NCI-H748 treated with DMSO at 0.1 percent for 48 hours (cell line): ENCODE results near the gene ABCA1.
"Not testable (repeated sequence)": the region's sequence is repeated elsewhere in the genome, so short reads cannot be mapped to it uniquely, and the experiment has no call there.

Source experiments
- DNase-seq: peaks from one replicate; lab custom pipeline; 2025; lab: John Stamatoyannopoulos, UW

ABCA1 gene

DNA sequence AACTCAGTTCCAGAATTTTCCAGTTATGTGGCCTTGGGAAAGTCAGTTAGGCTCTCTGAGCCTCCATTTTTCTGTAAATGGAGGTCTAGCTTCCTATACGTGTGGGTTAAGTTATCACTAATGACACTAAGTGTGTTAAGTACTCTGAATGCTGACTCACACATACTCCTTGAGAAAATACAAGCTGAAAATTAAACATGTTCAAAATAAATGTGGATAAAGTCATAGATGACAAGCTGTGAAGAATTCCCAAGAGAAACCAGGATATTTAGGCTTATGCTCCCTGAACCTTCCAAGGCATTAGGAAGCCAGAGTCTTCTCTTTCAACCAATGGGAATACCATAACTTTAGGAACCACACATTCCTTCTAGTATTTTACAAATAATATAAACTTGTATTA is 58.1 kb downstream of the ABCA1 start:
- DNase-seq = no peak

DNA sequence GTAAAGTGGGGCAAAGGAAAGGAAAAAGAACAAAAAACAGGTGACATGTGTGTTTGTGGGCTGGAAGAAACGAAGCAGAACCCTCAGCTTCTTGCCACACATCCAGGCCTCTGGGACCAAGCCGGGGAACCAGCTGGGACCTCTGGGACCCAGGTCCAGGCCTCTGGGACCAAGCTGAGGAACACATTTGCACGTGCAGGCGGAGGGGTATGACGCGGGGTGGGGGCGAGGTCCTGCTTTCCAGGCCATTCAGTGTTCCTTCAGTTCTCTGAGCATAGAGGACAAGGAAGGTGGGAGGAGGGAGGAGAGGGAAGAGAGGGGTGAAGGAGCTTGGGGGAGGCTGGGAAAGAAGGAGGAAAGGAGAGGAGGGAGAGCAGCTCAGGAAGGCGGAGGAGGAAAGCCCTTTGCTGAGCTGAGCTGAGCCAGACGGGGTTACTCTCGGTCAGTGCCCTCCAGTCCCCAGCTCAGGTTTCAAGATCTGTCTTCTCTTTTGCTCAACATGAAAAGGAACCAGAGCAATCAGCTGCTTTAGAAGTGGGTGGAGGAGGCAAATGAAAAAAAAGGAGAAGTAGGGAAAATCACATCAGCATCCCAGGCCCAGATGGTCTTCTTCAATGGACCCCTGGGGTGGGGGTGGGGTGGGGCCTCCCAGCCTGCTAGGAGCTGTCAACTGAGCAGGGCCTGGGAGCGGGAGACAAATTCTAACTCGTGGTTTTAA is 59.1 kb downstream of the ABCA1 start:
- no peak for DNase-seq

DNA sequence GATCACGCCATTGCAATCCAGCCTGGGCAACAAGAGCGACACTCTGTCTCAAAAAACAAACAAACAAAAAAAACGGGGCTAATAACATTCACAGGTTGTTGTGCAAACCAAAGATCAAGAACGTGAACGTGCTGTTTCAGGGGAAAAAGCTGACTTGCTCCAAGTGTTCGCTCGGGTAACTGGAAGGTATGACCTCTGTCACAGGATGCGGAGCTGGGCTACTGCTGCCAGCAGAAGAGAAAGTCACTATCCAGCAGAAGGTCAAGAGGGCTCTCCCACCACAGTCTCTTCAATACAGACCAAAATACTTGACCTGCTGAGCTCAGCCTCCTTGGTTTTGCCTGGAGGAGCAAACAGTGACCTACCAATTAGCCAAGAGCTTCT is 59.7 kb downstream of the ABCA1 start:
- DNase-seq = no peak

DNA sequence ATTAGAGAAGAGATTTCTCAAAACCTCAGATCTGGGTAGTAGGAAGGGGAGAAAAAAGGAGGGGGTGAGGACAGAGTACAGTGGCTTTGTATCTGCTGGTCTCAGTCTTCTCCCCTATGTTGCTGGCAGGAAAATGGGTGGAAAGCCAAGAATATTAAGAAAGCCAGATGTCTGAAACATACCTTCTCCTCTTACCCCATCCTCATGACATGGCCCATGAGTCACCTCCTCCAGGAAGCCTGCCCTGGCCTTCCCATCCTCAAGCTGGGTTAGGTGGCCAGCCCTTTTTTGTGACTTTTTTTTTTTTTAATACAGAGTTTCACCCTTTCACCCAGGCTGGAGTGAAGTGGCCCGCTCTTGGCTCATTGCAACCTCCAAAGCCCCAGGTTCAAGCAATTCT is 61.8 kb downstream of the ABCA1 start:
- no peak for DNase-seq

DNA sequence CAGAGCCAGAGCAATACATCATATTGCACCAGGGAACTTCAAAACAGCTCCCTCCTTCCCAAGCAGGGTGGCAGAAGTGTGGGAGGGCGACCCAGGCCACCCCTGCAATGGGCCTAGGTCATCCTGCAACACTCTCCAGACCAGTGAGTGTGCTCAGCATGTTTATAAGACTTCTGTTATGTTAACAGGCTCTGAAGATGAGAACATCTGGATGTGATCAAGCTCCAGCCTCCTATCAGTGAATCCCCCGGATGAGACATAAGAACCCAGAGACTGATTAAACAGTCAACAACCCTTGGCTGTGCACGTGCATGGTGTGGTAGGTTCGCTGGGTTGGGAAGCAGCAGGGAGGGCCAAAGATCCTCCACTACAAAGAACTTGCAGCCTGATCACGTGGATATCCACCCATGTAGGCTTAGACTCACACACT is 63.3 kb downstream of the ABCA1 start:
- no peak for DNase-seq

DNA sequence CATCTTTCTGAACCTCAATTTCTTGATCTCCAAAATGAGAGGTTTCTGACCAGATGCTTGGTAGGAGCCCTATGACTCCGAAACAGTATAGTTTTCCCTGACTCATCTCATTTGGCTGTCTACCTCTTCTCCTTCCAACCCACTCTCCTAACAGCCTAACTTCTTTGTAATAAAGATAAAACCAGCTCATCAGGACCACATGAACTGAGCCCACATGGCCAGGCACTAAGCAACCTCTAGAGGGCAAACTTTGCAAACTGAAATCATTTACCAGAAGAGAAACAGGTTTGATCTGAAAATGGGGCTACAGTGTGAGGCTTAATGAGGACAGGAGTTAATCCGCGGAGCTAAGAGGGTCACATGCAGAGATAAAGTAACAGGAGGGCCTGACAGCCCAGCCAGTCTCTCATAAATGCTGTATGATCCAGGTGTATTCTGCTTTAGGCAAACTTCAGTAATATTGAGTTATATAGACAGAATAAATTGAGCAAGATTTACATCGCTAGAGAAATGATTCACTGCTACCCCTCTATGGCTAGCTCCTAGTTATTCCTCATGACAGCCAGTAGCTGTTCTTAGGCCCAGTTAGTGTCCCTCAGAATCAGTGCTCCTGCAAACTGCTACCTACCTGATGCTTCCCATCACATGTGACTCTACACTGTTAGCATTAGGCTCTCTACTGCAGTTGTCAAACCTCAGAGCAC is 64.6 kb downstream of the ABCA1 start:
- DNase-seq = peak; percentile 80

DNA sequence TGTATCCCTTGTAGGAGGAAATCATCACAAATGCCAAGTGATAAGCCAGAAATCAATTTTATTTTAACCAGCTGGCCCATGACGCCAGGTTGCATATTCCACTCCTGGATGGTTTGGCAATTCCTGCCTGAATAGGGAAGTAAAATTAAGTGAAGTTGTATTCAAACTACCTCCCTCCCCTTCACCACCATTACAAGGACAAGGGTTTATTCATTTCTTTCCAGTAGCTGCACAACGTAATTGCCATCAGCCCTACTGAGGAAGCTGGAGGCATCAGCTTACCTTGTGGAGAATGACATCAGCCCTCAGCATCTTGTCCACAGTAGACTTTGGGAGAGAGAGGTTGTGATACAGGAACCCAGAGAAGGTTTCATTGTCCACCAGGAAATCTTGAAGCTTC is 66.6 kb downstream of the ABCA1 start:
- no peak for DNase-seq

DNA sequence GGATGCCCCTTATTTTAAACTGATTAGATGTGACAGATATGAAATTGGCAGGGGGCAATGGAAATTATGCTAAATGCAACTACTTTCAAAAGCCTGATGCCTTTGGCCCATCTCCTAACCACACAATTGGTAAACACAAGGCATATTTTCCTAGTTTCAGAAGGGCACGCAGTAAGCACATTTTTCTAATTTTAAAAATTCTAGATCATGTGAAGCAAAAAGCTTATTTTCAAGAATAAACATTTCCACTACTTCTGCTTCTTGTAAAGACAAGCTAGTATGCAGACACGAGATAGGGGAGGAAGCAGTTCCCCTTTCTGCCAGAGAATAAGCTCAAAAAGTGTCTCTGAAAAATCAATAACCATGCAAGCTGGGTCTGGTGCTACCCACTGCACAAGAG is 67.7 kb downstream of the ABCA1 start:
- no peak for DNase-seq

DNA sequence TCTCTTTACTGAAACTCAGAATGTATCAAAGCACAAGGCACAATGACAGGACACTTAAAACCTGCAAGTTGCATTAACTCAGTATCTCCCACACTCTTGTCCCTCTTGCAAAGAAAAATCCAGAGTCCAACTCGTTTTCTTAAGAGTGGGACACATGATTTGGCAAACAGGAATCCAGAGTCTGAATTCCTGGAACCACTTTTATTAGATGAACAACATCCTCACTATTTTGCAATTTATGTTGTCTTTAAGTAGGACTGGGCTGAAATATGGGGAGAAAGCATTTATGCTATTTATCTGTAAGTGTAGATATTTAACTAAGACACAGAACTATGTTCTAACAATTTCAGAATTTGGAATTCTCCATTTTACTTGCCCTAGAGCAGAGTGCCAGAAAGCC is 69.1 kb downstream of the ABCA1 start:
- no peak for DNase-seq

DNA sequence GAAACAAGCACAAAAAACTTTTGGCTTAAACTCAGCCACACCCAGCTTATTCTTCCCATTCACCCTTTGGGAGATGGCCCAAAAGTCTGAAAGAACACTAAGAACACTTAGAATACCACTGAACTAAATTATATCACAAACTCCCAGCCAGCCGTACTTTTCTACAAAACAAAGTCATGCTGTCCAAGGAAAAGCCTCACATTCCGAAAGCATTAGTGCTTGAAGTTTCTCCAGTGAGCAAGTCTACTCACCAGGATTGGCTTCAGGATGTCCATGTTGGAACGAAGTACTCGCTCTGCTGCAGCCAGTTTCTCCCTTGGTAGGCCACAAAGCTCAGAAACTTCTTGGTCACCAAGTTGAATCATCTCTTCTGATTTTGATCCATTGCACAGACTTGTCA is 69.7 kb downstream of the ABCA1 start:
- DNase-seq = no peak

DNA sequence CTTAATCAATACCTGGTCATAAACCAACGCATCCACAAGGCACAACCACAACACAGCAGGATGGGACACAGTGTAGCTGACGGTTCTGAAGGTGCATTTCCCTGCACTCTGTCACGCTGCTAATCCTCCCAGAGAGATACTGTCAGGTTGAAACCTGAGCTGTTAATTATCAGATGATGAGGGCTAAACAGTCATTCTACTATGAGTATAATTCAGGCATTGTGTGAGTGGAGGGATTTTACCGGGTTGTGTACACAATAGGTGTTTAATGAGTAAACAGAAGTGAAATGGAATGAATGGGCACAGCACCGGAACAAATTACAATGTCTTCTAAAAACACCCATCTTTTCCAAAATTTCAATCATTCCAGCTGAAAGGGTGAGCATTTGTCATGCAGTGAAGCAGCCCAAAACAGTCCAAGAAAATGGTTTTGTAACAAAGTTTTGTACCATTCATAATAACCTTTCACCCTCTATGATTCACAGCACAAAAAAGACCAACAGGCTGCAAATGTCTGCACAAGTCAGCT is 71.5 kb downstream of the ABCA1 start:
- peak; percentile 99 for DNase-seq

DNA sequence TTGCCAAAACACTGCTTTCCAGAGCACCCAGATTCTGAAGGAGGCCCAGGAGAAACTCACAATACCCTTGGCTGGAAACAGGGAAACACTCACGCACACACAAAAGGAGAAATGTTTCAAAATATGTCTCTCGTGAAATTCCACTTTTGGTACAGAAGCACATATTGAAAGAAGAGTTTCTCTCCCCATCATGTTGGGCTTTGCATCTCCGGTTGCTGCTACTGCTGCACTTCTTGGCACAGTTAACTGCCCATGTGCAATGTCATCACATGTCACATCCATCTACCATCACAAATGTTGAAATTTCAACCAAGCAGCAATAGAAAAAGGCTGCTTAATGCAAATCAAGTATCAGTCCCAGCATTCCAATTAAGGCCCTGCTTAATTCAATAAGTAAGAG is 72.1 kb downstream of the ABCA1 start:
- no peak for DNase-seq

DNA sequence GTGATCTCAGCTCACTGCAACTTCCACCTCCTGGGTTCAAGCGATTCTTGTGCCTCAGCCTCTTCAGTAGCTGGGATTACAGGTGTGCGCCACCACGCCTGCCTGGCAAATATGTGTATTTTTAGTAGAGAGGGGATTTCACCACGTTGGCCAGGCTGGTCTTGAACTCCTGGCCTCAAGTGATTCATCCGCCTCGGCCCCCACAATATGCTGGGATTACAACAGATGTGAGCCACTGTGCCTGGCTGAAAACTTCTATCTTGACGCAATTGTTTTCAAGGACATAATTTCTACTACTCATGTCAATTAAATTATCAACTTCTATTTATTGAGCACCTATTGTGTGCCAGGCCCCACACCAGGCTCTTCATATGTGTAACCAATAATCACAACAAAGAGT is 72.7 kb downstream of the ABCA1 start:
- not testable (repeated sequence) for DNase-seq

DNA sequence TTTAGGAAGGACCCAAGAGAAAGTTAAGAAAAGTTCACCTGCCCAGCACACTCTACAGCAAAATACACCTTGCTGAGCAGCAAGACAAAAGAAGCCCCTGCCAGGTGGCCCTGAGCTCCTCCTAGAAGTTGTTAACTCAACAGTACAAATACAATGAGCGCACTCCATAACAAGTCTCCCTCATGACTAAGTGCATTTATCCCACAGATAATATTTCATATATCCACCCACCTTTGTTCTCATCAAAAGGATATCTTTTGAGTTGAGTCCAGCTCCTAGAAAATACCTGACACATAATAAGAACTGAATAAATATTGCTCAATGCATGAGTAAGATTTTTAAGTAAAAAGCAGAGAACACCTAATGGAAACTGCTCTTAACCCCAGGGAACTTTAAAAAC is 73.3 kb downstream of the ABCA1 start:
- peak; percentile 67 for DNase-seq

DNA sequence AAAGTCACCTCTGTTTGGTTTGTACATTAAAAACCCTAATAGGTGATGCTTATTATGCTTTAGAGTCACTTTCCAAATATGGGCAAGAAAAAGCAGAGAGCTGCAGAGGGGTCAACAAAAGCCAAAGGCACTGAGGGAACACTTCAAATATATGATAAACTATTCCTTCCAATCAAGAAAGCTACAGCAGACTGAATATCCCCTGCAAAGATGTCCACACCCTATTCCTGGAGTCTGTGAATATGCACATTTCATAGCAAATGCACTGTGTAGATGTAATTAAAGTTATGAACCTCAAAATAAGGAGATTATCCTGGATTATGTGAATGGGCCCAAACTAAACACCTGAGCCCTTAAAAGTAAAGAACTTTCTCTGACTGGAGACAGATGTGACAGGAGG is 74.3 kb downstream of the ABCA1 start:
- DNase-seq = no peak

DNA sequence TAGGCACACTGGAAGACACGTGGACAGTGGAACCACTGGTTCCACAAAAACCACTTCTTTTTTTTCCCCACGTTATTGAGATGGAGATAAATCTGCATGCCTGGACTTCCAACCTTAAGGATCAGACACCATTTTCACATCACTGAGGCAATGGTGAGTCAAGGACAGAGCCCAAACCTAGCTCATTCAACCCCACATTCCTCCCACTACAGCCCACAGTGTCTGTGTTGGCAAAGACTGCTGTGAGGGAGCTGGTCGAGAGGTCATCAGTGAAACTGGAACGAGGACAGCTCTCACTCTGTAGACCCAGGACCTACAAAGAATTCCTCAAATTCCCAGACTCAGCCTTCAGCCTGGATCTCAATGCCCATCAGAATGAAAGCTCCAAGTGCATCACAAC is 74.8 kb downstream of the ABCA1 start:
- no peak for DNase-seq

DNA sequence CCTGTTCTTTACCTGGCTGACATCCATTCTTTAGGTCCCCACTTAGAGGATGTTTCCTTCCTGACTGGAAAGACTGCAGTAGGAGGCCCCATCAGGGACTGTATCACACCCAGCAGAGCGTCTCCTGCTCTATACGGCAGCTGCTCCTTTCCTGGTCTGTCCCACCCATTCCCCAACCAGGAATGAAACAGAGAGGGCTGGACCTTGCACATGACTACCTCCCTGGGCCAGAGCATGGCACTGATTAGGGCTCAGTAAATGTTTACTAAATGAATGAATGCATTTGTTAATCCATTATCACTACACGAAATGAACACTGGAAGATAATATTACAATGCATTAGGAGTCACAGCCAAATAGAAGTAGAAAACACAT is 76.4 kb downstream of the ABCA1 start:
- no peak for DNase-seq

DNA sequence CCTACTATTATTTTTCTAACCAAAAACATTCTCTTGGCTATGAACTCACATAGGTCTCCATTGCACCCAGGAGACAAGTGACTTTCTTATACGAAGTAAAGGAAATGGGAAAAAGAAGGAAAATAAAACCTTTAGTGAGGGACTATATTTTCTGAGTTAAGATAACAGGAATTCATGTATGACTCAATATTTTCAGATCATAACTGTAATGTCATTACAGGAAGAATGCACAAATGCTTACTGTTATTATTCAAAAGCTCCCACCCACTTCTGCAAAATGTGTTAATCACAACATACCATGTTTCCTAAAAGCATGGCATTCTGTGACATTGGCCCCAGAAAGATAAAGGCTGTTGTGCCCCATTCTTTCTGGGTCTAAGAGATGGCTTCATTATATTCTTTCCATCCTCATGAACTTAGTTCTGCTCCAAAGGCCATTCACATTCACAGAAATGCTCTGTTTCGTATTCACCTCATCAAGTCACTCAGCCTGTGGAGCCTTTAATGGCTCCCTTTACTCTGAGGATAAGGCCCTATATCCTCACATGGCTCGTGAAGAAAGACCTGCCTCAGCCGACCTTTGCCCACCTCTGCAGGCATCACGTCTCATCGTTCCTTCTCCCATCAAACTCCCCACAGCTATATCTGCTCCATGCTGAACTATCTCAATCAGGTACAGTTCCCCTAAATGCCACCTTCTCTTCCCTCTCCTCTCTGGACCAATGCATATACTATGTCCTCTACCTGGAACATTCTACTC is 77.0 kb downstream of the ABCA1 start:
- DNase-seq = no peak

DNA sequence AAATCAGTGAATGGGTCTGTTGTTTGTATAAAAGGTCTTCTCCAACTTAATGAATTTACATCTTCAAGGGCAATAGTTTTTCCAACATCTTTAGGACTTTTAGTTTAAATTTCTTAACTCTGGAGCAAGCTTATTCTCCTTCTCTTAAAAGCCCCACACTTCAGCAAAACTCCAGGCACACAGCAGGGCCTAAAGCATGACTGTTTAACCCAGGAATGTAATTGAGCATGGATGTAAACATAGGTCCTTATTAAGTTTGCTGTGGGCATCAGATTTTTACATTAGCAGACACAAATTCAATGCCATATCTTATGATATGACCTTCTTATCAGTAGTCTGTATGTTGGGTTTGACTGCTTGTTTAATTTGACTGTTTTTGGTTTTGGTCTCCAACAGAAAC is 78.9 kb downstream of the ABCA1 start:
- DNase-seq = no peak

DNA sequence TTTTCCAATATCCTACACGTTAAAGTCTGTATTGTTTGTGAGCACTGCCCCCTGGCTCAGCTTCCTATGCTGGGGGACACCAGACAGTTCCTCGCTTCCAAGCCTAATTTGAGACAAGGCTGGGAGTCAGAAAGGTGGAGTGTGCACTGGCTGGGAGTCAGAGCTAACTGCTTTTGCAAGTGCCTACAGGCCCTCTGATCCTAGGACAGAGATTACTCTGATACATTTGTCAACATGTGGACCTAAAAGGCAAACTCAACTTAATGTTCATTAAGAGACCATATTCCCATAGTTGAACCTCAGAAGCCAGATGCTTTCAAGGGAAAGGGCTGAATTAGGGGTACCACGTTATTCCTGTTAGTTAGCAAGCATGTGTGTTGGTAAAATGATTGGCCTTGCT is 83.2 kb downstream of the ABCA1 start:
- no peak for DNase-seq

DNA sequence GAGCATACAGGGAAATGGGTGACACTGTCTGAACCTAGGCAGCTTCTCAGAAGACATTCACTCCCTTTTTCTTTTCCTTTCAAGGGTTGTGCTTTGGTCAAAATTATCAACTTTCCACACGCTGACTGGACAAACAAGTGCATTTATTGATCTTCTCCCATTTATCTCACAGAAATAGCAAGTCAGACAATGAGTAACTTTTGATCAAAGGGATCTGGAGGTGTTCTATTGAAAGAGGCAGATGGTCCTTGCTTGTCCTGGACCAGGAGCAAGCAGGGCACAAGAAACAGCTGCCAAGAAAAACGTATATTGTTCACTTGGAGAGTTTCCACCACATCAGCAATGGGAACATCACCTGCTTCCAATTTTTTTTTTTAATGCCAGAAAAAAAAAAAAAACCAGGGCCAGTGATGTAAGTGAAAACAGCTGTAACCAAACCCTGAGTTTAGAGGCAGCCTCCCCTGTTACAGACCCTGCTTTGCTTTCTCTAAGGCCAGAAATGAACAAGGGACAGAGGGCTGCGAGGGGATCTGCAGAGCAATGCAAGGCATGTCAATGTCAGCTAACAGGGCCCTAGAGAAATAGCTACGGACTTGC is 84.2 kb downstream of the ABCA1 start:
- DNase-seq = no peak

DNA sequence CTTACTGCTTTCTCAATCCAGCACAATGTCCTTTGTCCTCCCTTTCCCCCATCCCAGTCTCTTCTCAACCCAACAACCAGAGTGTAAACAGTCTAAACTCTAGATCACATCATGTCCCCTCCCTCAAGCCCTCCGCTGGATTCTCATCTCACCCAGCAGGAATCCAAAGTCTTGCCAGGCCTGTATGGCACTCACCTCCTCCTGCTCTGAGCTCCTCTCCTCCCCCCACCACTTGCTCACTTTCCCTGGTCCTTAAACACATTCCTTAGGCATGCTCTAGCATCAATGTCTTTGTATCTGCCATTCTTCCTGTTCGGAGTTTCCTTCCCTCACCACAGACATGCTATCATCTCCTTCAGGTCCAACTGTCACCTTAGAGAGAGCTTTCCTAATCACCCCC is 85.3 kb downstream of the ABCA1 start:
- no peak for DNase-seq
